Skeletal muscle tissue (tissue), 4 donors: ENCODE measurements around the gene LY9. TPM values are rescaled to one million over a fixed set of nuclear protein-coding genes. Genes with fewer than 3 reads are reported as not detected.

Experiments used
- H3K27ac ChIP-seq: one replicate; pipeline ENCODE4 v1.7.0; 2013; ENCODE audit warnings: mild to moderate bottlenecking, low read depth, low read length, inconsistent platforms
- H3K27me3 ChIP-seq, 3 donors: one replicate each; pipeline ENCODE4 v1.7.0; 2013; ENCODE audit warnings: low read length in 3 of 3; ENCODE audit not compliant: control insufficient read depth in 3 of 3, insufficient read depth in 3 of 3
- H3K36me3 ChIP-seq, 3 donors: one replicate each; pipeline ENCODE4 v1.7.0; 2013; ENCODE audit warnings: low read length in 3 of 3; ENCODE audit not compliant: control insufficient read depth in 3 of 3, insufficient read depth in 3 of 3
- H3K4me1 ChIP-seq, 3 donors: one replicate each; pipeline ENCODE4 v1.7.0; 2013; ENCODE audit warnings: low read length in 3 of 3, mild to moderate bottlenecking in 3 of 3; ENCODE audit not compliant: control insufficient read depth in 3 of 3, insufficient read depth in 3 of 3
- H3K4me3 ChIP-seq, 3 donors: one replicate each; pipeline ENCODE4 v1.7.0; 2013; ENCODE audit warnings: low read length in 3 of 3
- H3K9ac ChIP-seq, 3 donors: one replicate each; pipeline ENCODE4 v1.7.0; 2013; ENCODE audit warnings: low read length in 3 of 3, mild to moderate bottlenecking in 3 of 3, moderate library complexity in 2 of 3, low read depth in 1 of 3
- H3K9me3 ChIP-seq, 3 donors: one replicate each; pipeline ENCODE4 v1.7.0; 2013; ENCODE audit warnings: low read length in 3 of 3; ENCODE audit not compliant: control insufficient read depth in 3 of 3
- total RNA-seq: library from RNA; depleted of rRNA; stranded (reverse); fragments of >200 nt; gene quantifications from one replicate; pipeline ENCODE4 v1.2.3, GENCODE V29; 2014
- donor health status: Osteomylitis.

Gene LY9, protein sequence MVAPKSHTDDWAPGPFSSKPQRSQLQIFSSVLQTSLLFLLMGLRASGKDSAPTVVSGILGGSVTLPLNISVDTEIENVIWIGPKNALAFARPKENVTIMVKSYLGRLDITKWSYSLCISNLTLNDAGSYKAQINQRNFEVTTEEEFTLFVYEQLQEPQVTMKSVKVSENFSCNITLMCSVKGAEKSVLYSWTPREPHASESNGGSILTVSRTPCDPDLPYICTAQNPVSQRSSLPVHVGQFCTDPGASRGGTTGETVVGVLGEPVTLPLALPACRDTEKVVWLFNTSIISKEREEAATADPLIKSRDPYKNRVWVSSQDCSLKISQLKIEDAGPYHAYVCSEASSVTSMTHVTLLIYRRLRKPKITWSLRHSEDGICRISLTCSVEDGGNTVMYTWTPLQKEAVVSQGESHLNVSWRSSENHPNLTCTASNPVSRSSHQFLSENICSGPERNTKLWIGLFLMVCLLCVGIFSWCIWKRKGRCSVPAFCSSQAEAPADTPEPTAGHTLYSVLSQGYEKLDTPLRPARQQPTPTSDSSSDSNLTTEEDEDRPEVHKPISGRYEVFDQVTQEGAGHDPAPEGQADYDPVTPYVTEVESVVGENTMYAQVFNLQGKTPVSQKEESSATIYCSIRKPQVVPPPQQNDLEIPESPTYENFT
- total RNA-seq, result not detected

DNA sequence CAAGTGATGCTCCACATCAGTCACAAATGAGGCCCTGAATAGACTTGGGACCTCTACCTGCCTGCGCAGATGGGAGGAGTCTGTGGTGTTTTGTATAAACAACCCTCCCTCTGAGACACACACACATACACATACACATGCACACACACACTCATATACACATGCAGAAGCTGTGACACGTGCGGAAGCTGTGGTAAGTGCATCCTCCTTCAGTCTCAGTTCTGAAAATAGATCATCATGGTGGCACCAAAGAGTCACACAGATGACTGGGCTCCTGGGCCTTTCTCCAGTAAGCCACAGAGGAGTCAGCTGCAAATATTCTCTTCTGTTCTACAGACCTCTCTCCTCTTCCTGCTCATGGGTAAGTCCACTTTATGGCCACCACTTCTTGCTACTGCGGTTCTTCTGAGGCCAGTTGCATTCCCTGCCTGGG lies at the start of gene LY9:
Gene LY9 (plus strand): TSS at position 224 of the 433 bp plus-strand sequence. CDS start 14 bp downstream, at position 238.
- Histone ChIP-seq H3K4me3 (no peak within 1 kb of the TSS), H3K27ac (no peak within 1 kb of the TSS), H3K36me3 (no peaks in the 10 kb centered on the region), H3K4me1 (no peaks in the 10 kb centered on the region), H3K9me3 (no peaks in the 10 kb centered on the region), H3K27me3 (no peaks in the 10 kb centered on the region), H3K9ac (no peak within 1 kb of the TSS)

DNA sequence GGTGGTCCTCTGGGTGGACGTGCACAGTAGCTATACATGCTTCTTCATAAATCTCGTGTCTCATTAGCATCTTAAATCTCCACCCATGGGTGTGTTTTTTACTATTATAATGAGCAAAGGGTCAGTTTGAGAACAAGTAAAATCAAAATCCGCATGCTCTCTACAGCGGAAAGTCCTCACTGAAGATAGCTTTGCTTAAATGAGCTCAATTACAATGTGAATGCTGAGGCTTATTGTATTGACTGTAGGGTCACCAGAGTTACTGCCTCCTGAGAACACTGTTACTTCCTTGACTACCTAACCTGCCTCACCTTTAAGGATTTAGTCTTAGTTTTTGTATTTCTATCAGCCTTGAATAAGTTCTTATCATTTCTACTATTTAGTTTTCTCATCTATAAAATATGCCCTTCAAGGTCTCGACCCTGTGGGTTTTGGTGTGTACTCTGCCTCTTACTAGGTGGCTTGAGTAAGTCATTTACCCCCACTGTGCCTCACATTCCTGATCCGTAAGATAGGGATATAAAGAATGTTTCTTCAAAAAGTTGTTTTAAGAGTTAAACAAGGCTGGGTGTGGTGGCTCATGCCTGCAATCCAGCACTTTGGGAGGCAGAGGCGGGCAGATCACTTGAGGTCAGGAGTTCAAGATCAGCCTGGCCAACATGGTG lies 49.0 kb upstream of the LY9 start:
- Histone ChIP-seq H3K36me3 (no peaks in the 10 kb centered on the region), H3K27me3 (no peaks in the 10 kb centered on the region), H3K9ac (no peak overlapping the region), H3K27ac (no peak overlapping the region), H3K9me3 (peaks cover 0 to 2% (median 0%) of the 10 kb centered on the region in 3 donors), H3K4me1 (no peaks in the 10 kb centered on the region), H3K4me3 (no peak overlapping the region)

DNA sequence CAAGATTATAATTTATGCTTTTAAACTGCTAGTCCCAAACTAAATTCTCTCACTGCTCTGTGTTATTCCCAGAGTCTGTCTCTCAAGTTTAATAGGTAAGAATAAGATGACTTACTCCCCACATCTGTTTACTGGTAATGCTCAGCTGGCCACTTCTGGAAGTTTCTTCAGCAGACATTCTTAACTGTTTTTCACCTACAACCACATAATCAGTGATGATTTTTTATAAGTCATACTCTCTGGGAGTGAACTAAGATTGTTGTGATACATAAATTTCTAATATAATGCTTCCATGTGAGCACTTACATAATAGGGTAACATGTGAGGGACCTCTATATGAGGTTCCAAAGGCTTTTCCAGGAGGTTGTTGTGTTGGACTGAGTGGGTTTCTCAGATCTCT lies 48.3 kb upstream of the LY9 start:
- Histone ChIP-seq H3K27ac (no peak overlapping the region), H3K4me1 (no peaks in the 10 kb centered on the region), H3K9me3 (peaks cover 0 to 2% (median 0%) of the 10 kb centered on the region in 3 donors), H3K4me3 (no peak overlapping the region), H3K36me3 (no peaks in the 10 kb centered on the region), H3K27me3 (no peaks in the 10 kb centered on the region), H3K9ac (no peak overlapping the region)

DNA sequence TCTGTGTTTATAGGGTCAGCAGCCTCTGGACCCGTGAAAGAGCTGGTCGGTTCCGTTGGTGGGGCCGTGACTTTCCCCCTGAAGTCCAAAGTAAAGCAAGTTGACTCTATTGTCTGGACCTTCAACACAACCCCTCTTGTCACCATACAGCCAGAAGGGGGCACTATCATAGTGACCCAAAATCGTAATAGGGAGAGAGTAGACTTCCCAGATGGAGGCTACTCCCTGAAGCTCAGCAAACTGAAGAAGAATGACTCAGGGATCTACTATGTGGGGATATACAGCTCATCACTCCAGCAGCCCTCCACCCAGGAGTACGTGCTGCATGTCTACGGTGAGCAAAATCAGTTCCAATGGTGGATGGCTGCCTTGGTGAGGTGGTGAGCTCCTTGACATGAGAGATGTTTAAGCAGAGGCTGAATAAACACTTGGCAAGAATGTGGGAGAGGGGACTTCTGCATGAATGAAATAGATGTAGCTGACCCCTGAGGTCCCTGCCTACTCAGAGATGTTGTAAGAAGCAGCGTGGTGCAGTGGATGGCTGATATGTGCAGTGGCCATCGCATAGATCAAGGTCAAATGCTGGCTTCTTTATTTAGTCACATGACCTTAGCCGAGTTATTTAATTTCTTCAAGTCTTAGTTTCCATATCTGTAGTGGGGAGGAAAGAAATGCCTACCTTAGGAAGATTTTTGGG lies 47.6 kb upstream of the LY9 start:
- Histone ChIP-seq H3K4me3 (no peak overlapping the region), H3K9ac (no peak overlapping the region), H3K27me3 (peaks cover 0 to 2% (median 0%) of the 10 kb centered on the region in 3 donors), H3K9me3 (peaks cover 0 to 2% (median 0%) of the 10 kb centered on the region in 3 donors), H3K4me1 (no peaks in the 10 kb centered on the region), H3K36me3 (no peaks in the 10 kb centered on the region), H3K27ac (no peak overlapping the region)

DNA sequence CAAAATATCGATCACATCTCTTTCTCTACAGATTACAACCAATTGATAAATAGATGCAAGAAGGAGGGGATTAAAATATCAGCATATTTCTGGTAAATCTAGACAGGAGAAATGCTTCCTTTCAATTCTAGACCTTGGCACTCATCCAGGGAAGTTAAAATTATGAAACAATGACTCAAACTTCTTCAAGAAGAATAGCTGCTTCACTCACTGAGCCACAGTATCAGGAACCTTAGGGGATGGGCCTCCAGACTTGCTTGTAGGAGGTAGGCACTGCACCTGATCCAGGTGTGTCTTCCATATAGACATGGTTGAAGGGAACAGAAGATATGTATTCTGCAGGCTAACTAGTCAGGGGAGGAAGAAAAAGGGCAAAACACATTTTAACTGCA lies 47.1 kb upstream of the LY9 start:
- peaks cover 0 to 2% (median 0%) of the 10 kb centered on the region in 3 donors for H3K9me3 ChIP-seq
- no peaks in the 10 kb centered on the region for H3K4me1 ChIP-seq
- H3K27ac ChIP-seq, result no peak overlapping the region
- H3K9ac ChIP-seq, result no peak overlapping the region
- H3K4me3 ChIP-seq, result no peak overlapping the region
- H3K27me3 ChIP-seq, result peaks cover 0 to 5% (median 0%) of the 10 kb centered on the region in 3 donors
- no peaks in the 10 kb centered on the region for H3K36me3 ChIP-seq

DNA sequence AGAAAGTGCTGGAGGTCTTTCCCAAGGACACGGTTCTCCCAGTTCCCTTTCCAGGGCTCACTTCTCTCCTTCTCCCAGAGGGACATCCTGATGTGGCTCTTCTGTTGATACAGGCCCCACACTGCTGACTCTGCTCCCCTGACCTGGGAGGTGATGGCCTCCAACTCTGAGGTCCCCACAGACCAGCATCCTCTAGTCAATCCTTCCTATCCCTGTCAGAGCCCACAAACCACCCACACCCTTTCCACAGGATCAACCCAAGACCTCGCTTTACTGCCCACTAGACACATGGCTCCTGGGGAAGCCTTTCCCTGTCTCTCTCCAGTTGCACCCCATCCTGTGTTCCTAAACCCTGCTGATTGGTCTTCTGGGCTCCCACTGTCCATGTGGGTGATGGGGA lies 45.4 kb upstream of the LY9 start:
- Histone ChIP-seq H3K36me3 (no peaks in the 10 kb centered on the region), H3K4me3 (no peak overlapping the region), H3K9ac (no peak overlapping the region), H3K27ac (no peak overlapping the region), H3K4me1 (no peaks in the 10 kb centered on the region), H3K9me3 (peaks cover 0 to 2% (median 0%) of the 10 kb centered on the region in 3 donors), H3K27me3 (peaks cover 0 to 6% (median 0%) of the 10 kb centered on the region in 3 donors)

DNA sequence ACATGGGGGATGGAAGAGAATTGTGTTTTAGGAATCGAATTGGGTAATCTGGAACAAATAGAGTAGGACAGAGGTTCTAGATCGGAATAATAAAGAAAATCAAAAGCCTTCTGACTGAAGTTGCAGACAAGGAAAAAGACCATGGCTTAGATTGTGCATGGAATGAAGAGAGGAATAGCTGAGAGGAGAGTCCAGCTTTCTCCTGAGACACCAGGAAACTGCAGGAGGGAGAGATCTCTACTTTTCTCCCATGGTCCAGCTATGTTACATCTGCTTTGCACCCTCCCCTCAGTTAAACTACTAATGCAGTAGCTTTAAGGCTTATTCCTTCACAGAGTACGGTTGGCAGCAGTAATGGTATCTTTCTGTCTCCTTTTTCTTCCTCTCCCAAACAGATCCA lies 43.6 kb upstream of the LY9 start:
- no peak overlapping the region for H3K9ac ChIP-seq
- H3K27me3 ChIP-seq, result peaks cover 0 to 6% (median 0%) of the 10 kb centered on the region in 3 donors
- peaks cover 0 to 2% (median 0%) of the 10 kb centered on the region in 3 donors for H3K9me3 ChIP-seq

DNA sequence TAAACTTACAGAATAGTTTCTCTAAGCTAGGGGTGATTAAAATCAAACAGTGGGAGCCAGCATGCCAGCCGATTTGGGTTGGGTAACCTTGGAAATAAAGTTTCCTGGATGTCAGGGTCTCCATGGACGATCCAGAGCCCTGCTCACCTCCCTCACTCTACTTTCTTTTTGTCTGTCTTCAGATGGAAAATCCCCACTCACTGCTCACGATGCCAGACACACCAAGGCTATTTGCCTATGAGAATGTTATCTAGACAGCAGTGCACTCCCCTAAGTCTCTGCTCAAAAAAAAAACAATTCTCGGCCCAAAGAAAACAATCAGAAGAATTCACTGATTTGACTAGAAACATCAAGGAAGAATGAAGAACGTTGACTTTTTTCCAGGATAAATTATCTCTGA lies 43.0 kb upstream of the LY9 start:
- no peaks in the 10 kb centered on the region for H3K4me1 ChIP-seq
- H3K9me3 ChIP-seq, result peaks cover 0 to 2% (median 0%) of the 10 kb centered on the region in 3 donors

More for the DNA sequence above, 43.6 kb upstream of the LY9 start:
- H3K4me1 ChIP-seq, result no peaks in the 10 kb centered on the region
- H3K4me3 ChIP-seq, result no peak overlapping the region
- no peaks in the 10 kb centered on the region for H3K36me3 ChIP-seq
- no peak overlapping the region for H3K27ac ChIP-seq

DNA sequence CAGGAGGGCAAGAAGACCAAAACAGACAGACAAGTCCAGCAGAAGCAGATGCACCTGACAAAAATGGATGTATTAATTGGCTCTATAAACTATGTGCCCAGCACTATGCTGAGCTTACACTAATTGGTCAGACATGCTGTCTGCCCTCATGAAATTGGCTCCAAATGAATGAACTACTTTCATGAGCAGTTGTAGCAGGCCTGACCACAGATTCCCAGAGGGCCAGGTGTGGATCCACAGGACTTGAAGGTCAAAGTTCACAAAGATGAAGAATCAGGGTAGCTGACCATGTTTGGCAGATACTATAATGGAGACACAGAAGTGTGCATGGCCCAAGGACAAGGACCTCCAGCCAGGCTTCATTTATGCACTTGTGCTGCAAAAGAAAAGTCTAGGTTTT lies 42.4 kb upstream of the LY9 start:
- H3K27ac ChIP-seq, result no peak overlapping the region
- H3K27me3 ChIP-seq, result peaks cover 0 to 6% (median 0%) of the 10 kb centered on the region in 3 donors
- no peak overlapping the region for H3K9ac ChIP-seq
- H3K4me1 ChIP-seq, result no peaks in the 10 kb centered on the region
- no peak overlapping the region for H3K4me3 ChIP-seq
- no peaks in the 10 kb centered on the region for H3K36me3 ChIP-seq
- peaks cover 0 to under 1% (median 0%) of the 10 kb centered on the region in 3 donors for H3K9me3 ChIP-seq

More for the DNA sequence above, 43.0 kb upstream of the LY9 start:
- Histone ChIP-seq H3K9ac (no peak overlapping the region), H3K27ac (no peak overlapping the region), H3K36me3 (no peaks in the 10 kb centered on the region), H3K27me3 (peaks cover 0 to 6% (median 0%) of the 10 kb centered on the region in 3 donors), H3K4me3 (no peak overlapping the region)
